Smooth muscle cell of the brain vasculature (primary cell): ENCODE results near the gene HEATR1.
"Not testable (repeated sequence)": the region's sequence is repeated elsewhere in the genome, so short reads cannot be mapped to it uniquely, and the experiment has no call there.

Experiments used
- DNase-seq: peaks from one replicate; pipeline ENCODE4 v3.0.0-alpha.2; 2012; ENCODE audit warnings: low read depth, low spot score

Gene HEATR1

GRCh38 chr1:236602171-236602570, 2.1 kb downstream of the HEATR1 start:
- no peak for DNase-seq

- DNase-seq: no peak
Measured at GRCh38 chr1:236590553-236591150, 13.7 kb downstream of the HEATR1 start.

GRCh38 chr1:236589531-236589930, 14.8 kb downstream of the HEATR1 start:
- no peak for DNase-seq

GRCh38 chr1:236581528-236581927, 22.8 kb downstream of the HEATR1 start:
- no peak for DNase-seq

- DNase-seq: not testable (repeated sequence)
Measured at GRCh38 chr1:236580404-236580803, 23.9 kb downstream of the HEATR1 start.

- DNase-seq: no peak
Measured at GRCh38 chr1:236578661-236579060, 25.7 kb downstream of the HEATR1 start.

- not testable (repeated sequence) for DNase-seq
Measured at GRCh38 chr1:236577041-236577440, 27.3 kb downstream of the HEATR1 start.

GRCh38 chr1:236576004-236576403, 28.3 kb downstream of the HEATR1 start:
- DNase-seq: no peak

GRCh38 chr1:236575523-236575922, 28.8 kb downstream of the HEATR1 start:
- no peak for DNase-seq

- DNase-seq: no peak
Measured at GRCh38 chr1:236568285-236568894, 35.9 kb downstream of the HEATR1 start.

- no peak for DNase-seq
Measured at GRCh38 chr1:236565530-236565929, 38.8 kb downstream of the HEATR1 start.

- DNase-seq: no peak
Measured at GRCh38 chr1:236561976-236562375, 42.3 kb downstream of the HEATR1 start.

GRCh38 chr1:236560213-236560771, 44.0 kb downstream of the HEATR1 start:
- no peak for DNase-seq

GRCh38 chr1:236558846-236559245, 45.5 kb downstream of the HEATR1 start:
- DNase-seq: no peak

- DNase-seq: no peak
Measured at GRCh38 chr1:236558081-236558480, 46.2 kb downstream of the HEATR1 start.

GRCh38 chr1:236556606-236557005, 47.7 kb downstream of the HEATR1 start:
- no peak for DNase-seq

GRCh38 chr1:236553370-236553769, 50.9 kb downstream of the HEATR1 start:
- no peak for DNase-seq

- DNase-seq: no peak
Measured at GRCh38 chr1:236552901-236553300, 51.4 kb downstream of the HEATR1 start.

GRCh38 chr1:236552096-236552495, 52.2 kb downstream of the HEATR1 start:
- DNase-seq: no peak

GRCh38 chr1:236550961-236551851, 53.1 kb downstream of the HEATR1 start:
- DNase-seq: no peak

- DNase-seq: no peak
Measured at GRCh38 chr1:236548452-236548851, 55.9 kb downstream of the HEATR1 start.

- no peak for DNase-seq
Measured at GRCh38 chr1:236545621-236546169, 58.6 kb downstream of the HEATR1 start.
